NCI-H2196 treated with DMSO at 0.1 percent for 48 hours (cell line): ENCODE measurements around the gene EBF4.

Experiments used
- DNase-seq: peaks from one replicate; lab custom pipeline; 2025; ENCODE audit not compliant: unreplicated experiment; lab: John Stamatoyannopoulos, UW

The EBF4 gene, protein sequence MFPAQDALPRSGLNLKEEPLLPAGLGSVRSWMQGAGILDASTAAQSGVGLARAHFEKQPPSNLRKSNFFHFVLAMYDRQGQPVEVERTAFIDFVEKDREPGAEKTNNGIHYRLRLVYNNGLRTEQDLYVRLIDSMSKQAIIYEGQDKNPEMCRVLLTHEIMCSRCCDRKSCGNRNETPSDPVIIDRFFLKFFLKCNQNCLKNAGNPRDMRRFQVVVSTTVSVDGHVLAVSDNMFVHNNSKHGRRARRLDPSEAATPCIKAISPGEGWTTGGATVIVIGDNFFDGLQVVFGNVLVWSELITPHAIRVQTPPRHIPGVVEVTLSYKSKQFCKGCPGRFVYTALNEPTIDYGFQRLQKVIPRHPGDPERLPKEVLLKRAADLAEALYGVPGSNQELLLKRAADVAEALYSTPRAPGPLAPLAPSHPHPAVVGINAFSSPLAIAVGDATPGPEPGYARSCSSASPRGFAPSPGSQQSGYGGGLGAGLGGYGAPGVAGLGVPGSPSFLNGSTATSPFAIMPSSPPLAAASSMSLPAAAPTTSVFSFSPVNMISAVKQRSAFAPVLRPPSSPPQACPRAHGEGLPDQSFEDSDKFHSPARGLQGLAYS

DNA sequence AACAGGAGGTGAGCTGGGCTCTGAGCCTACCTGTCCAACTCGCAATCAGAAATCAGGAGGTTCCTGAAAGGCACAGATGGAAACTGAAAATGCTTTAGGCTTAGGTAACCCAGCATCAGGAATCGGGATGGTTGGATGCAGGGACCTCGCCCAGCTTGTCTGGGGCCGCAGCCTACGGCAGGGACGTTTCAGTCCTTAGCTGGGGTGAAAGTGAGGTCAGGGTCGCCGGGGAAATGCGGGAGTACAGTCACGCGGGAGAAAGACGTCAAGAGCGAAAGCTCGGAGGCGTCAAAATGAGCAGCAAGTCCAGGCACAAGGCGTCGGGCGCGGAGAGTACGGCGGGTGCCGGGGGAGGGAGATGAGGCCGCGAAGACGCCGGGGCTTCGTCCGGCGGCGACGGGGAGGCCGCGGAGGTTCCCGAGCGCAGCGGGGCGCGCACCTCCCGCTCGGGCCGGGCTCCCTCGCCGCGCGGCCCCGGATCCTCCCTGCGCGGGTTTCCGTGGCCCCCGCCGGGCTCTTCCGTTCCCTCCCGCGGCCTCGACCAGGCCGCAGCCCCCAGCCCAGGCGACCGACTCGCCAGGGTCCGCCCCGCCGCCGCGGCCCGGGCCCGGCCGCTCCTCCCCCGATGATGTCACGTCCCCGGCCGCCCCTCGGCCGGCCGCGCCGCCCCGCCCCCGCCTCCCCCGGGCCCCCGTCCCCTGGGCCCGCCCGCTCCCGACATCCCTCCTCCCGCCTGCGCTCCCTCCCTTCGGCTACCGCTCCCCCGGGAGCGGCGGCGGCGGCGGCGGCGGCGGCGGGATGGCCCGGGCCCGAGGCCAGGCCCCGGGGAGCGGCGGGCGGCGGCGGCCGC is at the start of gene EBF4:
TSS of gene EBF4 (plus strand) at position 745 of the 850 bp plus-strand sequence. CDS start 866 bp downstream, outside the sequence.
- DNase-seq = no peak

DNA sequence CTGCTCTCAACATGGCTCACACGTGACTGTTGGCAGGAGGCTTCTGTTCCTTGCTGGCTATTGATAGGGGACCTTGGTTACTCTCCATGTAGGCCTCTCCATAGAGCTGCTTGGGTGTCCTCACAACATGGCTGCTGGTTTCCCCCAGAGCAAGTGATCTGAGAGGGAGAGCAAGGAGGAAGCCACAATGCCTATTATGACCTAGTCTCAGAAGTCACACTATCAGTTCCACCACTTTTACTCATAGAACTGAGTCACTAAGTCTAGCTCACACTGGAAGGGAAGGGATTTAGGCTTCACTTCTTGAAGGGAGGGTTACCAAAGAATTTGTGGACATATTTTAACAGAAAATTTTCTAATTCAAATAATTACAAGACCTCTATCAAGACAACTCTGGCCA is 48.9 kb upstream of the EBF4 start:
- DNase-seq = no peak

DNA sequence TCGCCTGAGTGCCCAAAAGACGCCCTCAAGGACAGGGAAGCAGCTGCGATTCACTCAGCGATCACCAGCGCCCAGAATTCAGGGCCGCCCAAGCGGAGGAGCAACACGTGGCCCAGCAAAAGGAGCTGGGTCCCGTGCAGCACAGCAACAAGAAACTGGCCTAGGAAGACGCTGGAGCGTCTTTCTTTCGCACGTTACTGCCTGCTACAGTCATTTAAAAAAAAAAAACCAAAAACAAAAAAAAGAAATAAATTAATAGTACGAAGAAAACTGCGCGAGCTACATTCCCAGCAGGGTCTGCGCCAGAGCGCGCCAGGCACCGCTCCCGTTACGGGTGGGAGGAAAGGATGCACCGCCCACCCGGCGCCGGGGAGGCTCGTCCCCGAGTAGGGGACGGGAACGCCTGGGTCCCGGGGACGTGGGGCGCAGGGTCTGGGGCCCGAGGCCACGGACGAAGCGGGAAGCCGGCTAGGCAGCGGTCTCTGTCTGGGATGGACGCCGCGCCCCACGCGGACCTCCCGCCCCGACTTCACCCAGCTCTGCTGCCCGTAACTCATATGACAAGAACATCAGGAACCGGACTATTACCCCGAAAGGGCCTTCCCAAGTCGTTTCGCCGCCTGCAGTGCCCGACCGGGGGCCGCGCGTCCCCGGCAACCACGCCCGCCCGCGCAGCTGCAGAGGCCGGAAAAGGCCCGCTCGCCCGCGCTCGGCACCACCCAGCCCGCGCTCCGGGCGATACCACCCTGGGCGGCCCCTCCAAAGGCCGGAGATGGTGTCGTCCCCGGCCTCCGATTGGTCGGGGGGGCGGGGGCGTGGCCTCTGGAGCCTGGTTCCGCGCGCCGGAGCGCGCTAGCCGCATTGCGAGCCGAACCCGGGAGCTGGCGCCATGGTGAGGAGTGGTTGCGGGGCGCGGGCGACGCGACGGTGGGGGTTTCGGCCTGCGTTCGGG is 40.5 kb upstream of the EBF4 start, which contains the start of gene NOP56:
TSS of gene NOP56 (plus strand) at position 861 of the 952 bp plus-strand sequence. CDS start at position 890, 29 bp downstream.
- DNase-seq = peak; percentile 87

DNA sequence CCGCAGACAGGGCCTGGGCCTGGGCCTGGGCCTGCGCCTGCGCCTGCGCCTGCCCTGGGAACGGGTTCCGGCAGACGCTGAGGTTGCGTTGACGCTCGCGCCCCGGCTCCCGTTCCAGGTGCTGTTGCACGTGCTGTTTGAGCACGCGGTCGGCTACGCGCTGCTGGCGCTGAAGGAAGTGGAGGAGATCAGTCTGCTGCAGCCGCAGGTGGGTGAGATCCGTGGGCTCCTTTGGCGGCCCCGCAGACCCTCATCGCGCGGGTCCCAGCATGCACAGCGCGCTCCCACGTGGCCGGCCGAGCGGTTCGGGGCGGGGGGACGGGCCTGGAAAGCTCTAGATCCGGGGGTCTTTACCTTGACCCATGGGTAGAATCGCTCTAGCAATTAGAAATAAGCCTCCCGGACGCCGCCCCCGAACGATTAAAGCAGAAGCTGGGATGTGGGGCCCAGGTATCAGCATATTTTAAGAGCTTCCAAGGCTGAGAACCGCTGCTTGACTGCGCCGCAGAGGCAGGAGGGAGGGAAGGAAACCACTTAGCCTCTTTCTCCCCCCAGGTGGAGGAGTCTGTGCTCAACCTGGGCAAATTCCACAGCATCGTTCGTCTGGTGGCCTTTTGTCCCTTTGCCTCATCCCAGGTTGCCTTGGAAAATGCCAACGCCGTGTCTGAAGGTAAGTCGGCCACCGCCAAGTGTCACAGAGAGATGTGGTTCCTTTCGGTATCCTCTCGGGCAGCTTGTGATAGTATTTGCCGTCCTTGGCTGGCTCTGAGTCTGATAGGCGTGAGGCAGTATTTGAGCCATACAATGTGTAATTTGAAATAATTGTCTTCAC is 39.6 kb upstream of the EBF4 start:
- no peak for DNase-seq

DNA sequence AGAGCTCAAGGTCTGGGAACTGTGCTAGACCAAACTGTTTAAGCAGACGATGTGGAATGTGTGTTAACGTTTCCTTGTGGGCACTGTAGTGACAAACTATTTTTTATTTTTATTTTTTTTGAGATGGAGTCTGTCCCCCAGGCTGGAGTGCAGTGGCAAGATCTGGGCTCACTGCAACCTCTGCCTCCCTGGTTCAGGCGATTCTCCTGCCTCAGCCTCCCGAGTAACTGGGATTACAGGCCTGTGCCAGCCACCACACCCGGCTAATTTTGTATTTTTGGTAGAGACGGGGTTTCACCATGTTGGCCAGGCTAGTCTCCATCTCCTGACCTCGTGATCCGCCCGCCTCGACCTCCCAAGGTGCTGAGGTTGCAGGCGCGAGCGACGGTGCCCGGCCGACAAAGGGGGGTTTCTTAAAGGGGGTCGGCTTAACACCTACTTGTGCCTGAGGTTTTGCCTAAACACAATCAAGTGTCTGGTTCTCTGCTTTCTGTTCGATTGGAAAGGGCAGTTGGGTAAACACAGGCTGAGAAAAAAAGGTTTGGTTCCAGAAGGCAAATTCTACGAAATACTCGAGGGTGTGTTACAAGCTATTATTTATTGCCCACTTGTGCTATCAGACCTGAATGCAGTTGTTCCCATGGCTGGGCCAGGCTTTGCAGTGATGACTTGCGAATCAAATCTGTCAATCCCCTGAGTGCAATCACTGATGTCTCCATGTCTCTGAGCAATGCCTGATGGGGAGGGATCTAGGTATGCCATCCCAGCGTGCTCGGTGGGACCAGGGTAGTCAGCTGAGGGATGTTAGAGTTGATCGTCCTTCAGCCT is 38.8 kb upstream of the EBF4 start:
- no peak for DNase-seq

DNA sequence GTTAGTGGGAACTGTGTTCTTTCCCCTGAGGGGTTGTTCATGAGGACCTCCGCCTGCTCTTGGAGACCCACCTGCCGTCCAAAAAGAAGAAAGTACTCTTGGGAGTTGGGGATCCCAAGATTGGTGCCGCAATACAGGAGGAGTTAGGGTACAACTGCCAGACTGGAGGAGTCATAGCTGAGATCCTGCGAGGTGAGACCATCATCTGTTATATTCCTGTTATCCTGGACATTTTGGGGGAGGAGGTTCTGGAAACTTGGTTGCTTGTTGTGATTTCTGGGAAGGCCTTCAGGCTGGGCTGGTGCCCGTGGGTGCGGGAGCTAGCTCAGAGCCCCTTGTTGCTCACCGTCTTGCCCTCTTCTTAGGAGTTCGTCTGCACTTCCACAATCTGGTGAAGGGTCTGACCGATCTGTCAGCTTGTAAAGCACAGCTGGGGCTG is 38.2 kb upstream of the EBF4 start:
- DNase-seq = no peak

DNA sequence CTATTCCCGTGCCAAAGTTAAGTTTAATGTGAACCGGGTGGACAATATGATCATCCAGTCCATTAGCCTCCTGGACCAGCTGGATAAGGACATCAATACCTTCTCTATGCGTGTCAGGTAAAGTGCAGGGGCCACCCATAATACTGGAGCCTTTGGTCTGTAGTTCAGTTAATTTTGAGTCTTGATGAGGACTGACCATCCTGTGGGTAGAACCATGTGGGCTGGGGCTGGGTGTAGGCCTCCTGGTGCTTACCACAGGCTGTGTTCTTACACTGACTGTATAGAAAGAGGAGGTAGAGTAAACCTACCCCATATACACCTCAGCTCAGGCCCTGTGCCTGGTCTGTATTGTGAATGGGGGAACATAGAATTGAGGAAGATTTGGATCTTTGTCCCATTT is 37.7 kb upstream of the EBF4 start:
- no peak for DNase-seq

DNA sequence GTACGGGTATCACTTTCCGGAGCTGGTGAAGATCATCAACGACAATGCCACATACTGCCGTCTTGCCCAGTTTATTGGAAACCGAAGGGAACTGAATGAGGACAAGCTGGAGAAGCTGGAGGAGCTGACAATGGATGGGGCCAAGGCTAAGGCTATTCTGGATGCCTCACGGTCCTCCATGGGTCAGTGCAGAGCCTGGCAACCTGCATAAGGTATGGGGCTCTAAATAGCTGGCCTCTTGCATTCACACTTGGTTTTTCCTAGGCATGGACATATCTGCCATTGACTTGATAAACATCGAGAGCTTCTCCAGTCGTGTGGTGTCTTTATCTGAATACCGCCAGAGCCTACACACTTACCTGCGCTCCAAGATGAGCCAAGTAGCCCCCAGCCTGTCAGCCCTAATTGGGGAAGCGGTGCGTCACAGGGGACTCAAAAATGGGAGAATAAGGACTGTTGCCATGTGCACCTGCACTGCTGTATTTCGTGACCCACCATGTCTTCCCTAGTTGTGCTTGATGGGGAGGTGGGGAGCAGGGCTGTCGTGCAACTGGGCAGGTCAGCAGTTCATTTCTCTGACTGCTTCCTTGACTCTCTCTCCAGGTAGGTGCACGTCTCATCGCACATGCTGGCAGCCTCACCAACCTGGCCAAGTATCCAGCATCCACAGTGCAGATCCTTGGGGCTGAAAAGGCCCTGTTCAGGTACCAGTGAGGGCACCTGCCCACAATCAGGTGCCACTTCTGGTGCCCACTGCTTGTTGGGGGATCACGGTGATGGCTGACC is 37.1 kb upstream of the EBF4 start:
- DNase-seq = no peak

DNA sequence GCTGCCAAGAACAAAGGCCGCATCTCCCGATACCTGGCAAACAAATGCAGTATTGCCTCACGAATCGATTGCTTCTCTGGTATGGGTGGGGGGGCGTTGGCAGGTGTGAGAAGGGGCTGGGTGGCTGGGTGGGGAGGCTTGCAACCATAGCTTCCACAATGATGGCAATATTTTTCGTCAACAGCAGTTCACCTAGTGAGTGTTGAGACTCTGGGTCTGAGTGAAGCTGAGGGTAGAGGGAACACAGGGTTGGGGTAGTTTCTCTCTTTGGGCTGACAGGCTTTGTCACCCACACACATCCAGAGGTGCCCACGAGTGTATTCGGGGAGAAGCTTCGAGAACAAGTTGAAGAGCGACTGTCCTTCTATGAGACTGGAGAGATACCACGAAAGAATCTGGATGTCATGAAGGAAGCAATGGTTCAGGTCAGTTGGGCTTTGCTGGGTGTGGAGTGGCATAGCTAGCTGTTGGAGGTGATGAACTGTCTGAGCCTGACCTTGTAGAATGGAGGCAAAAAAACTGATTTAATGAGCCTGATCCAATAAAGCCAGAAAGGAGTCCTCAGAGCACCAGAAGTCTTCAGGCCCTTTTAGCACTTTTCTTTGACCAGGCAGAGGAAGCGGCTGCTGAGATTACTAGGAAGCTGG is 36.0 kb upstream of the EBF4 start:
- no peak for DNase-seq

DNA sequence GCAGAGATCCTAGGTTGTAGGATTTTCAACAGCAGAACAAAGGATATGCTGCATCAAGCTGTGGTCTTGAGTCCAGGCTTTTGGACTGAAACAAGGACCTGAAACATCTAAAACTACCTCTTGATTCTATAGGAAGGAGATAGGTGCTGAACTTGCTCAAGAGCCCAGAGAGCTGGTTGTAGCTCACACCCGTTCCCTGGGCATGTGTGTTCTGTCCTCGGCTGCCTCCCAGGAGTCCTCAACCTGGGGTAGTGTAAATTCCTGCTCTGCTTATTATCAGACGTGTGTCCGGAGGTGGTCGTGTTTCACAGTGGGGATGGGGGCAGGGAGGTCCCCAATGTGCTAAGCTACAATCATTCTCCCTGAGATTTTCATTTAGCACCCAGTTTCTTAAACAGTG is 35.3 kb upstream of the EBF4 start:
- DNase-seq = no peak

DNA sequence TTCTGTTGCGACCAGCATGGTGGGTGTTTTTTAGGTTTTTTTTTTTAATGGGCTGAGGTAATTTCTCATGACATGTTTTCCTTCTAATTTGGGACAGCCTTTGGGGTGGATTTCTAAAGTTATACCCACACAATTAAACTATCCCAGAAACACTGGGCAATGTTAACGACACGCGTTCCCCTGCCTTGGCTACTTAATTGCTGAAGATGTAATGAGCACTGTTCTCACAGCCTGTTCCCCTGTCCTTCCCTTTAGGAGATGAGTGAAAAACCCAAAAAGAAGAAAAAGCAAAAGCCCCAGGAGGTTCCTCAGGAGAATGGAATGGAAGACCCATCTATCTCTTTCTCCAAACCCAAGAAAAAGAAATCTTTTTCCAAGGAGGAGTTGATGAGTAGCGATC is 34.9 kb upstream of the EBF4 start:
- no peak for DNase-seq

DNA sequence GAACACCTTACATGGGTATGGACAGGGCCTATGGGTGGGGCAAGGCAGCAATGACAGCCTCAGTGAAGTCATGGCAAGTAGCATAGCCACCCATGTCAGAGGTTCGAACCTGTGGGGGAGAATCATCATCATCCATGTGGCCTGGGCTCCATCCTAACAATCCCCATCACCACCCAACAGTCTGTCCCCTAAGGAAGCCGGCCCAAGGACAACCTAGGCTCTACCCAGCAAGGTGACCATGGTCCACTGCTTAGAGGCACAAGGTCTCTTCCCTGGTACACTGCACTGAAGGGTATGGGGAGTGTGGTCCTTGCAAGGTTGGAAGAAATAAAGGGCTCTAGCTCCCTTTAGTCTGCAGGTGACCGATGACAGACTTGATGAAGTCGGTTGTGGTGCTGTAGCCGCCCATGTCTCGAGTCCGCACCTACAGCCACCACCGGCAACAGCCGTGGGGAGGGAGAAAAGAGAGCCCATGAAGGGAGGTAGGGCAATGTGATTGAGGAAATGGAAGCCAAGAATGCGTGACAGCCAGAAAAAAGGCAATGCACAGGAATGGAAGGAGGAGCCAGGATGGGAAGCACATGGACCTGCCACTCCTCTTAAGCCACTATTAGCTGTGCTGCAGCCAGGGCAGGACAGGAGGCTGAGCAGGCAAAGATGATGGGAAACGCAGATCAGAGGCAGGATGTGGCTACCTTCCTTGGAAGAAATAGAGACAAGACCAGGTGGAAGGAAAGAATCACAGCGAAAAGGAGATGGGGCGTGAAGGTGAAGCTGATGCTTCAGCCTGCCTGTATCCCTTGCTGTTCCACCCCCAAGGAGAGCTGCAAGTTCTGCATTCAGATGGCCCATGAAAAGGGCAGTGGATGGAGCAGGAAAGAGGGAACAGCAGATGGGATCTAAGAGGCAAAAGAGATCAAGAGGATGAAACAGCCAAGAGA is 33.9 kb upstream of the EBF4 start:
- no peak for DNase-seq

DNA sequence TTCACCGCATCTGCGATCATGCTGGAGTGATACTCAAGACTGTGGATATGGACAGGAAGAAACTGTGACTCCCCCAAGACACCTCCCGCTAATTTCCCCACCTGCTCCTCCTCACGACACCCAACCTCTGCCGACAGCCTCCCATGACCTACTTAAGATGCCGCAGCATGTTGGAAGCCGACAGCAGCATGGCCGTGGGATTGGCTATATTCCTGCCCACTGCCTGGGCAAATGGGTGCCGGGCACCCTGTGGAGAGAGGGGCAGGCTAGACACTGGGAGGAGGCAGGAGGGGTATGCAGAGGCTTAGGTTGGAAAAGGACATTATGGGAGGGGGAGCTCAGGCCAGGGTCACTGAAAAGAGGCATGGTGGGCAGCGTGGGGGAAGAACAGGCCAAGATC is 33.0 kb upstream of the EBF4 start:
- DNase-seq = no peak

DNA sequence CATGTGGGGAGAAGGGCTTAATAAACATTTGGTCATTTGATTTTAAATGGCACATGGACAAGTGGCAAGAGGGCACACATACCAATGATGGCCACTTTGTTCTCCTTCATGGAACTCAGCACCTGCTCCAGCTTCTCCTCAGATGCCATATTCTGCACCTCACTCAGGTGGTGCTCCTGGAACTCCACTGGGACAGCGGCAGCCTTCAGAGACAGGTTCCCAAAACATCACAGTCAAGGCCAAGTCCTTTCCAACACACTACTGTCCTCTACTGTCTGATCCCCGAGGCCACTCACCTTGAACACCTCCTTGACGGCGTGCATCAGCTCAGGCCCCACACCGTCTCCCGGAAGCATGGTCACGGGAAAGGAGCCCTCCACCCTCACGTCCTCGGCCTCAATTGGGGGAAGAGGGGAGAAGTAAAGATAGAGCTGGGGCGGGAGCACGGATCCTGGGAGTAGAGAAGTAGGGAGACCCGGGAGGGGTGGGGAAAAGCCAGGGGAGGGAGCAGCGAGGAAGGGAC is 29.2 kb upstream of the EBF4 start:
- no peak for DNase-seq

DNA sequence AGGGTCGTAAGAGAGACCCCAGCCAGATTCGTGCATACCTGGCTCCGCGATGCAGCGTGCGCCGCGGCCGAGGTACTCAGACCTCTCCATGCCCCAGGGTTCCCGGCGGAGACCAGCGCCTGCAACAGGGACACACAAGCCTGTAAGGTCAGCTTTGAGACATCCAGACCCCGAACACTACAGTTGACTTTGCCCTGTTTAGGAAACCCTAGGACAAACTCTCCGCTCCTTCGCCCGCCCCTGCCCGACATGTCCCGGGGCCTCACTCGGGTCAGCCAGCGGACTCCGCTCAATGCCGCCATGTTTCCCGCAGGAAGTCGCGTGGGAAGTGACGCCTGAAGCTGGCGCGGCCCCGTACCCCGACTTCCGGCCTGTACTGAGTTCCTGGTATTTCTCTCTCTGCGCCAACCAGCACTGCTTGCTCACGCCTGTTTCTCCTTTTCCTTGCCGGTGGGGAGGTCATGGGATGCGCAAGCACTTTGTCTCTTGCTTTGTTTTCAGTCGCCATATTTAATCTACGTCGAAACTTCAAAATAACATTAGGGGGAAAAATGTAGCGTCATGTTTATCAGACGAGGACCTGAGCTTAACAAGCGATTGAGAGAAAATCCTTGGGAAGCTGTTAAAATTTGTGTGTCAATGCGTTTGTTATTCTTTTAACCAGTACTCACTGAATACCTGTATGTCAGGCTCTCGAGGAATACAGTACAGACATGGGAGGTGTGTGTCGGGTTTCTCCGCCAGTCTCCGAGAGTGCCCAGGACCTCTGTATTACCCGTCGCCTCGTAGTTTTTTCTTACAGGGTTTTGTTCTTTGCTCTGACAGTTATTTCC is 28.5 kb upstream of the EBF4 start, which contains the start of gene IDH3B:
TSS of gene IDH3B (minus strand) at position 330 of the 833 bp plus-strand sequence. CDS start at position 302, 28 bp downstream.
- peak; percentile 93 for DNase-seq
